ENCODE measurements around the gene MCC.

DNA sequence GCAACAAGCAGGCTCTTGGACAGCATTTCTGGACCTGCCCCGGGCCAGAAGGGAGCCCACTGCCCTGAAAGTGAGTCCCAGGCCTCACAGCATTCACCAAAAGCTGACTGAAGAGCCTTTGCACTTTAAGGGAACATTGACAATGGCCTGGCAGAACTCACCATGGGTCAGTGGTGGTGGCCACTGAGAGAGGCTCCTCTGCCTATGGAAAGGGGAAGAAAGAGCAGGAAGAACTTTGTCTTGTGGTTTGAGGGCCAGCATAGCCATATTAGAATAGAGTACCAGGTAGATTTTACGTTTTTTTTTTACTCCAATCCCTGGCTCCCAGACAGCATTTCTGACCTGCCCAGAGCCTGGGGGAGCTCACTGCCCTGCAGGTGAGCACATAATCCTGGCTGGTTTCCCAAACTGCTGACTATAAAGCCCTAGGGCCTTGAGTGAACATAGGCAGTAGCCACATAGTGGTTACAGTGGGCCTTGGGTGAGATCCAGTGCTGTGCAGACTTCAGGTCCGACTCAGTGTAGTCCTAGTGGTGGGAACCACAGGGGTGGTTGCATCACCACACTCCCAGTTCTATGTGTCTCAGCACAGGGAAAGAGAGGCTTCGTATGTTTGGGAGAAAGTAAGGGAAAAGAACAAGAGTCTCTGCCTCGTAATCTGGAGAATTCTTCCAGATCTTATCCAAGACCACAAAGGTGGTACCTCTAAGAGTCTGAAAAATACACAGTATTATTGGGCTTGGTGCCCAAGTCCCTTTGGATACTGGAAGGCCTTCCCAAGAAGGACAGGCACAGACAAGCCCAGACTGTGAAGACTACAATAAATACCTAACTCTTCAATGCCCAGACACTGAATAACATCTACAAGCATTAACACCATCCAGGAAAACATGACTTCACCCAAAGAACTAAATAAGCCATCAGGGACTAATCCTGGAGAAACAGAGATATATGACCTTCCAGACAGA lies 143.0 kb downstream of the MCC start:
- TF ChIP-seq, protein P1, sequence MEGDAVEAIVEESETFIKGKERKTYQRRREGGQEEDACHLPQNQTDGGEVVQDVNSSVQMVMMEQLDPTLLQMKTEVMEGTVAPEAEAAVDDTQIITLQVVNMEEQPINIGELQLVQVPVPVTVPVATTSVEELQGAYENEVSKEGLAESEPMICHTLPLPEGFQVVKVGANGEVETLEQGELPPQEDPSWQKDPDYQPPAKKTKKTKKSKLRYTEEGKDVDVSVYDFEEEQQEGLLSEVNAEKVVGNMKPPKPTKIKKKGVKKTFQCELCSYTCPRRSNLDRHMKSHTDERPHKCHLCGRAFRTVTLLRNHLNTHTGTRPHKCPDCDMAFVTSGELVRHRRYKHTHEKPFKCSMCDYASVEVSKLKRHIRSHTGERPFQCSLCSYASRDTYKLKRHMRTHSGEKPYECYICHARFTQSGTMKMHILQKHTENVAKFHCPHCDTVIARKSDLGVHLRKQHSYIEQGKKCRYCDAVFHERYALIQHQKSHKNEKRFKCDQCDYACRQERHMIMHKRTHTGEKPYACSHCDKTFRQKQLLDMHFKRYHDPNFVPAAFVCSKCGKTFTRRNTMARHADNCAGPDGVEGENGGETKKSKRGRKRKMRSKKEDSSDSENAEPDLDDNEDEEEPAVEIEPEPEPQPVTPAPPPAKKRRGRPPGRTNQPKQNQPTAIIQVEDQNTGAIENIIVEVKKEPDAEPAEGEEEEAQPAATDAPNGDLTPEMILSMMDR (conservative IDR thresholded peaks at IDR 0.05; ENCODE audit: low read depth, low read length): no peak
- no peak for TF ChIP-seq EZH2phosphoT487 (IDR thresholded peaks at IDR 0.05; ENCODE audit: borderline replicate concordance, low read length)

Measured in PC-3 (cell line).